ENCODE data around the gene PKP3.

PKP3 gene

GRCh38 chr11:364991-365725 is 28.9 kb upstream of the PKP3 start:
- no peak for DNase-seq (ENCODE audit: low read depth)
- no peak overlapping the region for H3K4me3 ChIP-seq (ENCODE audit: low read length)

GRCh38 chr11:365831-366230 is 28.2 kb upstream of the PKP3 start:
- no peak for DNase-seq (ENCODE audit: low read depth)
- H3K4me3 ChIP-seq (ENCODE audit: low read length): no peak overlapping the region
- no peak for TF ChIP-seq CTCF (conservative IDR thresholded peaks at IDR 0.05; ENCODE audit: low read depth, low read length)

More at GRCh38 chr11:364991-365725, 28.9 kb upstream of the PKP3 start:
- TF ChIP-seq CTCF (conservative IDR thresholded peaks at IDR 0.05; ENCODE audit: low read depth, low read length): no peak

- H3K4me3 ChIP-seq (ENCODE audit: low read length): no peak overlapping the region
- no peak for DNase-seq (ENCODE audit: low read depth)
- no peak for TF ChIP-seq CTCF (conservative IDR thresholded peaks at IDR 0.05; ENCODE audit: low read depth, low read length)
Observed at GRCh38 chr11:367956-368413, 26.0 kb upstream of the PKP3 start.

- TF ChIP-seq CTCF (conservative IDR thresholded peaks at IDR 0.05; ENCODE audit: low read depth, low read length): no peak
- peak overlapping the region; percentile 35 for H3K4me3 ChIP-seq (ENCODE audit: low read length)
- no peak for DNase-seq (ENCODE audit: low read depth)
Observed at GRCh38 chr11:368414-369335, 25.3 kb upstream of the PKP3 start.

- DNase-seq (ENCODE audit: low read depth): no peak
- peak within 1 kb of the TSS; percentile 40 for H3K4me3 ChIP-seq (ENCODE audit: low read length)
- TF ChIP-seq CTCF (conservative IDR thresholded peaks at IDR 0.05; ENCODE audit: low read depth, low read length): no peak
Observed at GRCh38 chr11:369336-370018, 24.5 kb upstream of the PKP3 start, which contains the start of gene B4GALNT4. Gene B4GALNT4, plus strand, starts transcription at chr11:369499. Its CDS starts 305 bp downstream, at chr11:369804.

- peak overlapping the region; percentile 40 for H3K4me3 ChIP-seq (ENCODE audit: low read length)
- no peak for DNase-seq (ENCODE audit: low read depth)
- TF ChIP-seq CTCF (conservative IDR thresholded peaks at IDR 0.05; ENCODE audit: low read depth, low read length): no peak
Observed at GRCh38 chr11:370070-370941, 23.7 kb upstream of the PKP3 start.
